Stimulated activated CD4-positive, alpha-beta T cell treated with anti-CD3 and anti-CD28 coated beads, Interleukin-2, amount 100 ng/mL, for 4 hours (primary cell): Measurements from ENCODE around the gene TRDN.
"Not testable (repeated sequence)": the region's sequence is repeated elsewhere in the genome, so short reads cannot be mapped to it uniquely, and the experiment has no call there.

Source experiments
- DNase-seq: peaks from one replicate; pipeline ENCODE4 v3.0.0-alpha.2; 2020; ENCODE audit warnings: low read depth

The TRDN gene

DNA sequence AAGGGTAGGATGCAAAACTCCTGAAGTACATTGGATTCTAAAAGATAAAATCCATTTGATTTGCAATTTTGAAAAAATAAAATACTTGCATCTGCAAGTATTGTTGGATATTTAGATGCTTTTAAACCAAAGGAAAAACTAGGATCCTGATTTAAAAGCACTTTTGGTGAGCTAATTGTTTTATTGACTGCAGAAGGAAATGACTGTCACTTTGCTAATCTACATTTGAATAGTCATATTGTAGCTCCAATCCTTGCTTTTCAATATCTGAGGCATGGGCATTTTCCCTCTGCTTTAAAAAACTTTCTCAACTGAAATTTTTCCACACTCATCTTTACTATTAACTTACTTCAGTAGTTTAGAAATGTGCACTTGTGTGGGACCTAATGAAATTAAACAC, 74.1 kb downstream of the TRDN start:
- no peak for DNase-seq

DNA sequence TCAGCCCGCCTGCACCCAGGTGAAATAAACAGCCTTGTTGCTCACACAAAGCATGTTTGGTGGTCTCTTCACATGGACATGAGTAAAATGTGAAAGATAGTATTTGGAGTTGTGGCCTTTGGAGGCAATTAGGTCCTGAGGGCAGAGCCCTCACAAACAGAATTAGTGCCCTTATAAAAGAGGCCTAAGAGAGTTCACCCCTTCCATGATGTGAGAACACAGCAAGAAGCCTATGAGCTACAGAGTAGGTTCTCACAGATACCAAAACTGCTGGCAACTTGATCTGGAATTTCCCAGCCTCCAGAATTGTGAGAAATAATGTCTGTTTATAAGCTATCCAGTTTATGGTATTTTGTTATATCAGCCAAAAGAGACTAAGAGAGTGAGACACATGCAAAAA, 74.5 kb downstream of the TRDN start:
- DNase-seq, result no peak

DNA sequence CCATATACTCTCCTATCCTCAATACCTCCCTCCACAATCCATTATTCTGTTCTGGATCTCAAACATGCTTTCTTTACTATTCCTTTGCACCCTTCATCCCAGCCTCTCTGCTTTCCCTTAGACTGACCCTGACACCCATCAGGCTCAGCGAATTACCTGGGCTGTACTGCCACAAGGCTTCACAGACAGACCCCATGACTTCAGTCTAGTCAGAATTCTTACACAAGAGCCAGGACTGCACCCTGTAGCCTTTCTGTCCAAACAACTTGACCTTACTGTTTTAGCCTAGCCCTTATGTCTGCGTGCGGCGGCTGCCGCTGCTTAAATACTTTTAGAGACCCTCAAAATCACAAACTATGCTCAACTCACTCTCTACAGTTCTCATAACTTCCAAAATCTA, 76.9 kb downstream of the TRDN start:
- not testable (repeated sequence) for DNase-seq

DNA sequence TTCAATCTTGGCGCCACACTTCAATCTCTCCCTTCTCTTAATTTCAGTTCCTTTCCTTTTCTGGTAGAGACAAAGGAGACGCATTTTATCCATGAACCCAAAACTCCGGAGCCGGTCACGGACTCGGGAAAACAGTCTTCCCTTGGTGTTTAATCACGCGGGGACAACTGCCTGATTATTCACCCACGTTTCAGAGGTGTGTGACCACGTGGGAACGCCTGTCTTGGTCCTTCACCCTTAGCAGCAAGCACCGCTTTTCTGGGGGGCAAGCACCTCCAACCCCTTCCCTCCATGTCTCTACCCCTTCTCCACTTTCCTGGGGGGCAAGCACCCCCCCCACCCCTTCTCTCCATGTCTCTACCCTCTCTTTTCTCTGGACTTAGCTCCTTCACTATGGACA, 79.3 kb downstream of the TRDN start:
- DNase-seq, result not testable (repeated sequence)

DNA sequence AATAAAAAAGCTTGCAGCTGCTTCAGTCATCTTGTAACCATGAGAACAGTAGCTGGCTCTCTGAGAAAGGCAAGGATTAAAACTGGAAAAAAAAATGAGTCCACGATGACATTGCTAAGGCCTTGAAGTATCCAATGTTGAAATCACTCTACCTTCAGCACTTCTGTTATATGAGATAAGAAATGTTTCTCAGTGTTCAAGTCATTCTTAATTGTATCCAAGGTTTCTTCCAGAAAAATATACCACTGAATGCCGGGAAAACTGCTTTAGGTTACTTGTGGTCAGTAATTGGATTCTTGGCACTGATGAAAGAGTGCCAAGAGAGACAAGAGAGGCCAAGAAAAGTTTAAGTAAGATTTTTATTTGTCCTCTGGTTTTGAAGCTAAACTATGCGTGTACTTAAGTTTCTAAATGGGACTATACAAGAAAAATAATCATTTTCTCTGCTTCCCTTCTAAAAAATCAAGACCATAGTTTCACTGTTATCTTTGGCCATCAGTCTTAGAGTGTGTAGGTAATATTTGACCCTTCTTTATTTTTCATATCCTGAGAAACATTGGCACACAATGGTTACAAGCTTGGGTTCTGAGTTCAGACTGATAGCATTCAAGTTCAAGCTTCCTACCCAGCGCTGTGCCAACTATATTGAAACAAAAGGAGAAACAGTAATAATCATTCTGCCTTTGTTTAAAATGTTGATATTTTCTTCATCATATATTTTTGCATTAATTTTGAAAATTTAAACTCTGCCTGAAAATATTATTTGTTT, 84.6 kb downstream of the TRDN start:
- DNase-seq, result no peak

DNA sequence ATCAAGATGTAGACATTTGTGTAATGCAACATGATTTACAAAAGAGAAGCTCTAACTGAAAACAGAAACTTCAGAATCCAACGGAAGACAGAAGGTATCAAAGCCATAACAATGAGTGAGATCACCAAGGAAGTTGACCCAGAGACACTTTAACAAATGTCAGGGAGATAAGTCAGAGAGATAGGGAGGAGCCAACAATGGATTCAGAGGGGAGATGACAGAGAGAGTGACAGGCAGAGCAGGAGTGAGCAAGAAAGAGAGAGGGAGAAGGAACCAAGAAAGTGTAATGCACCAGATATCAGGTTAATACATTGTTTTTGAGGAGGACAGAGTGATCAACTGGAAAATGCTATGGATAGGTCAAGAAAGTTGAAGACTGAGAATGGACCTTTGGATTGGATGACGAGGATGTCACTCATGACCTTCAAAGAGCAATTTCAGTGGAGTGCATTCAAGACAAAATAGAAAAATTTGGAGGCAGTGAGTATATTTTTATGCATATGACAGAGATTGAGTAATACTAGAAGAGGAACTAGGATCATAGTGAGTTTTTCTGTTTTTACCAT, 86.6 kb downstream of the TRDN start:
- no peak for DNase-seq

DNA sequence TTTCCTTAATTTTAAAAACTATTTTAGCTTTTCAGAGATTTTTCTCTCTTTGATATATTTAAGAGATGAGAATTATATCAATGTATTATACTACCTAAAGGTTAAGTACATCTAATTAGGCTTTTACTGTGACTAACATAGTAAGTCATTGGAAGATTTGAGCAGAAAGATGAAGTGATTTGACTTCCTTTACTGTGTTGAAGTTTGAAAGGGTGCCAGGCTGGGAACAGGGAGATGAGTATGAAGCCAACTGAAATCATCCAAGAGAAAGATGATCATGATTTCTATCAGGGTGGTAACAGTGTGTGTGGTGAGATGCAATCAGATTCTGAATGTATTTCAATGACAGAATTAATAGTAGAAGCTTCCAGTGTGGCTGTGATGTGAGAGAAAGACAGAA, 87.3 kb downstream of the TRDN start:
- DNase-seq, result no peak

DNA sequence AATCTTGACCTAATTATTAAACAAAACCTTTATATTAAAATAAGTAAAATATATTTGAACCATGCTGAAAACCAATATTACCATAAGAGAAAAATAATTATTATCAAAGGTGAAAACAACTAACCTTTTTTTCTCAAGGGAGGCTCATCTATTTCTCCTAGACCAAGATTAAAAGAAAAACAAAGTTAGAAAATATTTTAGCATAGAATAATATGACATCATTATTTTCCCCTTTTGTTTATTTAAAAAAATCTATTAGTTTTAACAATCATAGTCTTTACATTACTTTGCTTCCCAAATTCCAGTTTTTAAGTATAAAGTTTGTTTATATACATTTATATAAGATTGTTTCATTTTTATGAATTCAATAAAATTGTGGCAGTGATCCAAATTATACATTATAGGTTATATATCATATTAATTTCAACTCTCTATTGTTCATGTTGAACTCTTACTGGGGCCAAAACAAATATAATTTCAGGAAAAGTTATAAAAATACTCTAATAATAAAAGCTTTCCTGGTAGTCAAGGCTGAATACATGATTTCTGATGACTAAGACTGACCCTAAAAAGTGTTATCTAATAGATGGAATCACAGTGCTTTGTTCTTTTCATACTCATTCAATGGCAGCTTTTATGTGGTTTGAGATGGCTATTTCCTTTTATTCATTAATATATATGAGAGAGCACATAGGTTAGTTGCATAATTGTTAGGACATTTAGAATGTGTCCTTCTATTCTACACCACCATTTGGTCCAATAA, 89.4 kb downstream of the TRDN start:
- no peak for DNase-seq

DNA sequence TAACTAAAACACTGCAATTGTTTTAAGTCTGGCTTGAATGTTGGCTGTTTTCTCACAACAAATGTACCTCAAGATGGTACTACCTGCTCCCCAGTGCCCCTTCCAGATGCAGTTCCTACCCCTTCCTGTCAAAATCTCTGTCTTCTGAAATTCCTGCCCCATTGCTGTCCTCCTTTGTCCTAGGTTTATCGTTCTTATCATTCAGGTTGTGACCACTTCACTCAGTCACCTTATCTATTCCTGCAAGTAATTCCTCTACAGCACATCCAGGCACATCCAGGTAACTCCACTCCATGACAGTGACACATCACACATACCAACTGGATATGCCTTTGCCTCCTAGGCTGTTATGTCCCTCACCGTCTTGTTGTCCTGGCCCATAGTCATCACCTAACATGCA, 90.2 kb downstream of the TRDN start:
- DNase-seq, result no peak

DNA sequence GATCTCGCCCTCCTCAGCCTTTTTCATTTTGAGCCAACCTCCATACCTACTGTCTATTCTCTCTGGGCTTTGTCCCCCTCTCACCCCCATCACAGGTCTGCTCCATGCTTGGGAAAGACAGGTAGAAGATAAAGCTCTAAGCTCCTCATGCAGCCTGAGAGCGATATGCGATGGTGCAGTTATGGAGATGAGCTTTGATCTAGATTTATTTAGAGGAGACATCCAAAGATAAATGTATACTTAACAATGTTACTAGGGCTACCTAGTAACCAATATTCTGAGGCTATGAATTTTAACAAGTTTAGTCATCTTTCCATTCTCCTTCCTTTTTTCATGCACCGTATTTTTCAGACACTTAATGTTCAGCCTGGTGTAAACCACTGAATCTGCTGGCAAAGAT, 95.3 kb downstream of the TRDN start:
- no peak for DNase-seq

DNA sequence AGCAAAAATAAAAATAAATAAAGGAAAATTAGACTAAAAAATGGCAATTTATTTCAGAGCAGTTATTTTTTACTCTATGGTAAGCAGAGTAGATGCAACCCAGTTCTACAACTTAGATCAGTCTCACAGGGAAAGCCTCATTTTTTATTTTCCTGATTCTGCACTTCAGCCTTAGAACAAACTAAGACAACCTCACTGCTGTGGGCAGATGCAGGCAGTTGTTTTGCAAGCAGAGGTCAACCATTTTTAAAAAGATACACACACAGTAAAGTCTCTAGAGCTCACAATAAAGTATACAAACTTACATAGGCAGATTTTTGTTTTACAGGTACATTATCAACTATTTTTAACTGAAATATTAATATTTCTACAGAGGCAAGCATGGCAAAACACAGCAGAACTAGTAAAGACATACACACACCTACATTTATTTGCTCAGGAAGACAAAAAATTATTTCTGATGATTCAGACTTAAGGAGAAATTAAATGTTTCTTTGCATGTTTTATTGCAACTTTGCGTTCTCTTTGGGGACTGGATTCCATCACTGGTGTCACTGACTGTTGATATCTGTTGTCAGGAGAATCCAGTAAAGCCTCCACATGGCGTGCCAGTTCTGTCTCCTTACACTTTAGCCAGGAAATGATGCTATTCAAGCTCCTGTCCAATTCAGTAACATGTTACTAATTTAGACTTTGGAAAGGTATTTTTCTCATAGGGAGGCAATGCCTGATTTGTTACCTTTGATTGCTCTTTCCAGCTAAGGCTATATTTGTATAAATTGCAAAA, 102.7 kb downstream of the TRDN start:
- DNase-seq, result no peak

DNA sequence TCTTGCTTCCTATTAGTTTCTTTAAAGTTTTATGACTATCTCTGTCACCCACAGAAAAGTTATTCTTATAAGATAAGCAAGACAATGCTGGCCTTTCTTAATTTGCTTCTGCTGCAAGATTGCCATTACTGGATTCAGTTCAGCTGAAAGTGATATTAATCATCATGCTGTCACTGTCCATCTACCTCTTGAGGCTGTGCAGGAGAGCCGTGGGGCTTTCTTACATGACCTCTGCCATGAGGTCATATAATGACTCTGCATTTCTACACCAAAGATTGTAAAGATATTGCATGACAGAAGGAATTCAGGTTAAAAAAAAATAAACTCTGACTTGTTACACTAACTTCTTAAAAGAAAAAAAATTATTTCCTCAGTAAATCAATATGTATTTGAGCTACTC, 106.9 kb downstream of the TRDN start:
- no peak for DNase-seq

DNA sequence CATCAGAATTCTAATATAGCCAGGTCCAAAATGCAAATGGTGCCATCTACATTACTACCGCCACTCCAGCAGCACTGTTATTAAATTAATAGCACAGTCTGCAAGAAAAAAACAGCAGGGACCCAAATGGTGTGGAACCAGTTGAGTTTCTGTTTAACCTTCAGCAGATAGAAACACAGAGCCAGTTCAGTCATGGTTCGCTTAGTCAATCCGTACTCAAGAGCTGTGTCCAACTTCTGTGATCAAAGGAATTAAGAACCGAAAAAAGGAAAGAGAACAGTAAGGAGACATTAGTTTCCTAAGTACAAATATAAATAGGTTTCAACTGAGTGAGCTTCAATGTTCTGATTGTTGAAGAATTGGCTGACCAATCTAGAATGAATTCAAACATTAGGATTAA, 107.7 kb downstream of the TRDN start:
- DNase-seq, result no peak

DNA sequence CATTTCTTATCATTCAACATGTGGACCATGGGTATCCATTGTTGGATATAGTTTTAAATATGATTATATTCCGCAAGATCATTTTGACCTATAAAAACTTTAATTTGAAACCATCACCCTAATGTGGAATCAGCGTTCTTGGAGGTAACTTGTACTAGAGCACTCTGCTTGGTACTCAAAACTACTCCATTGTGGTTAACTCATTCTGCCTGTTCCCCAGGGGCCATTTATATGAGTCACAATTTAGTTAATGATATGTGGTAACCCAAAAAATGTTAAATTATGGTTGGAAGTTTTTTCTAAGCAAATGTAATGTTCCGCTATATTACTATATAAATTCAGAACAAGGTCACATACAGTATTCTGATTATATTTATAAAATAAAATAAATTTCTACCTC, 109.3 kb downstream of the TRDN start:
- DNase-seq, result no peak

DNA sequence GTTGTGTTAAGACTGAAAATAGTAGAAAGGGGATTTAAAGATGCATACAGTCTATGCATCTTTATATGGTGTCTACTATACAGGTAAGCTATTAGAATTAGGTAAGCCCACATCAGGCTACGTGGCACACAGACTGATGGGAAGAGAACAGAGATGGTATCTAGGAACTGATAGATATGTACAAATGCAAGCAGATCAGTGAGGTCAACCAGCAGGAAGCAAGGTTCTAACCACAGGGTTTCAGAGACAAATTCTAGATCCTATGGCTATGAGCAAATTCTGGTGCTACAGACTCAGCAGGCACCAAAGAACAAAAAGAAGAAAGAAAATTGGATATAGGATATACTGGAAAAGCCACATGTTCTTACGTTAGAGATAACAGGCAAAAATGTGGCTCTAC, 110.6 kb downstream of the TRDN start:
- DNase-seq, result no peak

DNA sequence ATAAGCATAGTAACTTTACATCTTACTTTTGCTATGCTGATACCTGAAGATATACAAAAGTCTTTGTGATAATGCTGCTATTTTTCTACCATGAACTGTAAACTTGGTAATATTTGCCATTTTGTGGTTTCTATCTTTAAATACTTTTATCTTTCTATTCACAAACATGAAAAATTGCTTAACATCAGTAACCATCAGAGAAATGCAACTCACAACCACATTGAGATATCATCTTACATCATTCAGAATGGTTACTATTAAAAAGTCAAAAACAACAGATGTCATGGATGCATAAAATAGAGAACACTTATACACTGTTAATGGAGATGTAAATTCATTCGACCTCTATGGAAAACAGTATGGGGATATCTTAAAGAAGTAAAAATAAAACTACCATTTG, 112.0 kb downstream of the TRDN start:
- DNase-seq, result no peak

DNA sequence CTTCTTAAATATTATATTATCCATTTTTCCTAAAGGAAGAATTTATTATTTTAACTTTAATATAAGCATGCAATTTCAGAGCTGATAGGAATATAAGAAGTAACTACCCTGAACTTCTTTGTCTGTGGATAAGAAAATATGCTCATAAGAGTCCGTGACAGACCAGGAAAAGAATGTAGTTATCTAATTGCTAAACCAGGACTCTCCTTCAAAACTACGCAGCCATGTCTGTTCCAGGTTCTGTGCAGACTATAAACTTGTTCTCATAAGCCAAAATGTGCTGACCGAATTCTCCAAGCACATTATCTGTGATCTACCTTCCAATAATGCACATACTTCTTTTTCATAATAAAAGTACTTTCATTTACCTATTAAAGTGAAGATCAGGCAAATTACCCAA, 116.5 kb downstream of the TRDN start:
- no peak for DNase-seq

DNA sequence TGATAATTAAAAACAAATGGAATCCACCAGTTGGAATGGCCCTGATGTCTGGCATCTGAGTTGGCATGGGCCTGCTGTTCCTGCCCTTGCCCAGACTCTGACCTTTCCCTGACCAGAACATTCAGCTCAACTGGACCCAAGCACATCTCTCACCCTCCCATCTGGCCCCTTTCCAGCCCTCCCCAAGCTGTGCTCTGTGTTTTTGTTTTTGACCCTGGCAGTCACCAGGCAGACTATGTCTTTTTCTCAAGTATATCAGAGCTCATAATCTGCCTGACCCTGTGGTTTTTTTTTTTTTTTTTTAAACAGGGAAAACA, 117.6 kb downstream of the TRDN start:
- DNase-seq, result no peak

DNA sequence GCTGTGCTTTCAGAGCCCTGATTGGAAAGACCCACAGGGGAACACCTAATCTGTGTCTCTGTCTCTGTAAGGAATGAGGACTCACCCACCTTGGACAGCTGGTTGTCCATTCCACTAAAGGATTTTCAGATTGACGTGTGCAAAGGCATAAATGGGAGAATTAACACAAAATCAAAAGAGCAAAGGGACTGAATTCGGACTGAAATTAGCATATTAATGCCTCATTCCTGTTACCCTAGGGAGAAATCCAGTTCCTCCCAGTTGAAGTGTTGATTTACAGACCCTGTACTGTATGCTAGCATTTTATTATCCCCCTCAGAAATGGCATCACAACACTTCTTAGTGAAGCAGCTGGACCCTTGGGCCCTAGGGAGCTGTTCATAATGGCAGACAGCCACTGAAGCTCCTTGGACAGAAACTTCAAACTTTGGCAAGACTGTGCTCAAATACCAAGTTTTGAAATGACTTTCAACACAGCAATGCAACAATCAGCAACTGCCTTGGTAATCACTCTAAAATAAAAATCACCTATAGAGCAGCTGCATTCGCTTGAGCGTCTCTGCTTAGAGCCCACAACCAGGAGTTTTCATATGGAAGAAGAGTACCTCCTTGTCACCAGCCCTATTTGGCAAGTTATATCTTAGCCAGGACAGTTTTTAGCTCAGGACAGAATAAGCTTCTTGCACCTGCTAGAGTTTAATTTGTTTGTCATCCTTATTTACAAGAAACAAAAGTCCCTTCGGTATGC, 118.1 kb downstream of the TRDN start:
- DNase-seq, result no peak

DNA sequence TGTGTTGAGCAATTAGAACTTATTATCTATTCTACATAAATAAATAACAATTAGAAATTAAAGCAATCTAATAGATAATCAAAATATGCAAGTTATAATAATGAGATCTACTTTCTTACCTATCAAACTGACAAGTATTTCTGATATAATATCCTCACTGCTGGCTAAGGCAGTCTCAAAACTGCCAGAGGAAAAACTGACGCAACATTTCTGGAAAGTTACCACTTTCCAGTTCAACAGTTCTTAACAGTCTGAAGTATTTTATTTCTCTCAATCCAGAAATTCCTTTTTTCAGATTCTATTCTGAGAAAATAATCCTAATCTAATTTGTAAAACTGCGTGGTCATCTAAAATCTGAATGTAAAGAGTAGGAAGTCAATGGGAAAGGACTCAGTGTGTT, 121.0 kb downstream of the TRDN start:
- DNase-seq, result no peak

DNA sequence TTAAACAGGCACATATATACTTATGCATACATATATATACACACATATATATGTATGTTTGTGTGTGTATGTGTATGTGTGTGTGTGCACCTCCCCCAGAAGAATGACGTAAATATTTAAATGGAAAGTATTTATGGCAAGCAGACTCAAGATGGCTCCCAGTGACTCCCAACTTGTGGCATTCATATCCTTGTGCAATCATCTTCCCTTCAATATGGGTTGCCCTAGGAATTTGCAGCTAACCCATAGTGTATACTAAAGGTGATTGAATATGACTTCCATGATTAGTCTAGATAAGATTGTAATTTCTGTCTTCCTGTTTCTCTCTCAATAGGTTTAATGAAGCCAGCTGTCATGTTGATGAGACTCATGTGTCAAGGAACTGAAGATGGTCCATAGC, 127.6 kb downstream of the TRDN start:
- no peak for DNase-seq

DNA sequence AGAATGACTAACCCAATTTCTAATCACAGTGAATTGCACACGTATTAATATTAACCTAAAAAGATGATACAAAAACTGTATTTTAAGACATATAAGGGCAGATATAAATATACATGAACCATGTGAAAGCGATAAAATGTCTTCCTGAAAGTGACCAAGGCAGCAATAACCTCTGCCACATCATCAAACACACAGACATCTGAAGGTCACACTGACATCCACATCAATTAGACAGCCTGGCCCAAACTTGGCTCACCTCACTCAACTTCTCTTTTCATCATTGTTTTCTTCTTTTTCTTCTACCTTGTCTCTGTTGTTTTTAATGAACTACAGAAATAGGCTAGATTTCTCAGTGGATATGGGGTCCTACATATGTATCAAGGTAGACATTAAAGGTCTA, 128.5 kb downstream of the TRDN start:
- DNase-seq, result no peak
